ENCODE measurements around the gene BCAN.
A peak's percentile ranks its signal among the peaks of the same experiment; 100 is the strongest.

BCAN gene

GRCh38 chr1:156680056-156680455 lies 38.1 kb downstream of the BCAN start:
- no peak overlapping the region for H3K4me3 ChIP-seq (ENCODE audit: low read depth, low read length)
- no peak for TF ChIP-seq CTCF (IDR thresholded peaks at IDR 0.05; ENCODE audit: borderline replicate concordance, insufficient read depth, low read depth, low read length)

- no peak for TF ChIP-seq CTCF (IDR thresholded peaks at IDR 0.05; ENCODE audit: borderline replicate concordance, insufficient read depth, low read depth, low read length)
- H3K4me3 ChIP-seq (ENCODE audit: low read depth, low read length) = no peak overlapping the region
Measured at GRCh38 chr1:156681196-156681960, 39.5 kb downstream of the BCAN start.

GRCh38 chr1:156682166-156682890 lies 40.4 kb downstream of the BCAN start:
- H3K4me3 ChIP-seq (ENCODE audit: low read depth, low read length) = no peak overlapping the region
- no peak for TF ChIP-seq CTCF (IDR thresholded peaks at IDR 0.05; ENCODE audit: borderline replicate concordance, insufficient read depth, low read depth, low read length)

GRCh38 chr1:156684227-156684782 lies 42.4 kb downstream of the BCAN start:
- no peak for TF ChIP-seq CTCF (IDR thresholded peaks at IDR 0.05; ENCODE audit: borderline replicate concordance, insufficient read depth, low read depth, low read length)
- no peak overlapping the region for H3K4me3 ChIP-seq (ENCODE audit: low read depth, low read length)

- H3K4me3 ChIP-seq (ENCODE audit: low read depth, low read length) = no peak overlapping the region
- peak; percentile 94 for TF ChIP-seq CTCF (IDR thresholded peaks at IDR 0.05; ENCODE audit: borderline replicate concordance, insufficient read depth, low read depth, low read length)
Measured at GRCh38 chr1:156689035-156689952, 47.4 kb downstream of the BCAN start.

GRCh38 chr1:156689953-156690674 lies 48.2 kb downstream of the BCAN start:
- TF ChIP-seq CTCF (IDR thresholded peaks at IDR 0.05; ENCODE audit: borderline replicate concordance, insufficient read depth, low read depth, low read length) = no peak

More at GRCh38 chr1:156689953-156690674, 48.2 kb downstream of the BCAN start:
- H3K4me3 ChIP-seq (ENCODE audit: low read depth, low read length) = no peak overlapping the region

Measured in GM12875 (cell line).